Skeletal muscle tissue (tissue), 4 donors: ENCODE data around the gene IL6R. TPM values are rescaled to one million over a fixed set of nuclear protein-coding genes. Genes with fewer than 3 reads are reported as not detected.
"Not testable (repeated sequence)": the region's sequence is repeated elsewhere in the genome, so short reads cannot be mapped to it uniquely, and the experiment has no call there.

ENCODE experiments used
- H3K27ac ChIP-seq: one replicate; pipeline ENCODE4 v1.7.0; 2013; ENCODE audit warnings: mild to moderate bottlenecking, low read depth, low read length, inconsistent platforms
- H3K27me3 ChIP-seq, 3 donors: one replicate each; pipeline ENCODE4 v1.7.0; 2013; ENCODE audit warnings: low read length in 3 of 3; ENCODE audit not compliant: control insufficient read depth in 3 of 3, insufficient read depth in 3 of 3
- H3K36me3 ChIP-seq, 3 donors: one replicate each; pipeline ENCODE4 v1.7.0; 2013; ENCODE audit warnings: low read length in 3 of 3; ENCODE audit not compliant: control insufficient read depth in 3 of 3, insufficient read depth in 3 of 3
- H3K4me1 ChIP-seq, 3 donors: one replicate each; pipeline ENCODE4 v1.7.0; 2013; ENCODE audit warnings: low read length in 3 of 3, mild to moderate bottlenecking in 3 of 3; ENCODE audit not compliant: control insufficient read depth in 3 of 3, insufficient read depth in 3 of 3
- H3K4me3 ChIP-seq, 3 donors: one replicate each; pipeline ENCODE4 v1.7.0; 2013; ENCODE audit warnings: low read length in 3 of 3
- H3K9ac ChIP-seq, 3 donors: one replicate each; pipeline ENCODE4 v1.7.0; 2013; ENCODE audit warnings: low read length in 3 of 3, mild to moderate bottlenecking in 3 of 3, moderate library complexity in 2 of 3, low read depth in 1 of 3
- H3K9me3 ChIP-seq, 3 donors: one replicate each; pipeline ENCODE4 v1.7.0; 2013; ENCODE audit warnings: low read length in 3 of 3; ENCODE audit not compliant: control insufficient read depth in 3 of 3
- total RNA-seq: library from RNA; depleted of rRNA; stranded (reverse); fragments of >200 nt; gene quantifications from one replicate; pipeline ENCODE4 v1.2.3, GENCODE V29; 2014
- donor health status: Osteomylitis.

The IL6R gene
- total RNA-seq, 1 donor from 2014 or later = 5.2 TPM

DNA sequence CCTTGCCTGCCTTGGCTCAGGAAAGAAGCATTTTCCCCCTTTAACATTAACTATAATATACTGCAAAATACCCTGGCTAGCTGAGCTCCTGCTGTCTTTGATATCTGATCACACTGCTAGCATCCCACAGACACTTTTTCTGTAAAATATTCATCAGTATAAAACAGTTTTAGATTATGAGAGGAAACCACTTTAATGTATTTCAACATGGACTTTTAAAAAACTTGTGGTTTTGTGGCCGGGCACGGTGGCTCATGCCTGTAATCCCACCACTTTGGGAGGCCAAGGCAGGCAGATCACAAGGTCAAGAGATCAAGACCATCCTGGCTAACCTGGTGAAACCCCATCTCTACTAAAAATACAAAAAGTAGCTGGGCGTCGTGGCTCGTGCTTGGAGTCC lies 81.6 kb downstream of the IL6R start:
- peak overlapping the region; percentile 21 for H3K27ac ChIP-seq
- H3K9ac ChIP-seq = peak overlapping the region in 1 of 3 donors; percentile 8
- not testable (repeated sequence) for H3K4me3 ChIP-seq, H3K27me3 ChIP-seq, H3K9me3 ChIP-seq
- peaks cover 19 to 24% (median 21%) of the 10 kb centered on the region in 3 donors for H3K4me1 ChIP-seq
- H3K36me3 ChIP-seq = peaks cover 5 to 13% (median 9%) of the 10 kb centered on the region in 3 donors

DNA sequence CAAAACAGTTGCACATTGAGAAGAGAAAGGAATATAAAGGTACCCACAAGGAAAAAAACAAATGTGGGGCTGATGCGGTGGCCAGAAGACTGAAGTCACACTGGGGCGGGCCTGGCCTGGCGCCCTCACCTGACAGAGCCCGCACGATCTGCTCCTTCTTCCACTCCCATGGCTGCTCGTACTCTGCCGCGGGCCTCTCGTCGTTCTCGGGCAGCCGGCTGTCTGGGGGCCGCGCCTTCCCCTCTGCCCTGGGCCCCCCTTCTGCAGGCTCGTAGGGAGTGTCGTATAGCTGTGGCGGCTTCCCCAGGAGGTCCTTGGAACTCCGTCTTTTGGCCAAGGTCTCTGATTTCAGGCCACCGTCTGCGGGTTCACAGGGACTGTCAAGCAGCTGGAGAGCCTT lies 83.8 kb downstream of the IL6R start:
- Histone ChIP-seq H3K36me3 (peaks cover 5 to 9% (median 9%) of the 10 kb centered on the region in 3 donors), H3K27me3 (peaks cover 2 to 8% (median 8%) of the 10 kb centered on the region in 3 donors), H3K4me3 (no peak overlapping the region), H3K9me3 (no peaks in the 10 kb centered on the region), H3K4me1 (peaks cover 19 to 32% (median 20%) of the 10 kb centered on the region in 3 donors), H3K9ac (no peak overlapping the region), H3K27ac (no peak overlapping the region)

DNA sequence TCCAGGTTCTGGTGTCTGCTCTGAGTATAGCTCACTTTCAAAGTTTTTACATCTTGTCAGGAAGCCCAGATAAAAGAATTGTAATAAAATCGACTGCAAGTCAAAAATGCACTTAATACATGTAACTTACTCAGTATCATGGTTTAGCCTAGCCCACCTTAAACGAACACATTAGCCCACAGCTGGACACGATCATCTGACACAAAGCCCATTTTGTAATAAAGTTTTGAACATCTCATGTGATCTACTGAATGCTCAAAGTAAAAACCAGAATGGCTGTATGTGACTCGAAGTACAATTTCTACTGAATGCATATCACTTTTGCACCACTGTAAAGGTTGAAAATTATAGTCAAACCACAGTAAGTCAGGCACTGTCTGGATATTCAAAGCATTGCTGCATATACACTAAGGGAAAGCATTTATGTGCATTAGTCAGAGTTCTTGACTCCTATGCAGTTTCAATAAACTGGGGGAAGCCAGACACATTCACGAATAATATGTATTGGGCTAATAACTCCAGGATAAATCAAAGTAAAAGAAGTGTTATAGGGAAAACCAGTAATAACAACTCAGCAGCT lies 84.6 kb downstream of the IL6R start:
- Histone ChIP-seq H3K9ac (no peak overlapping the region), H3K27ac (peak overlapping the region; percentile 46), H3K27me3 (peaks cover 2 to 8% (median 8%) of the 10 kb centered on the region in 3 donors), H3K9me3 (no peaks in the 10 kb centered on the region), H3K4me3 (no peak overlapping the region), H3K4me1 (peaks cover 16 to 32% (median 19%) of the 10 kb centered on the region in 3 donors), H3K36me3 (peaks cover 5 to 9% (median 6%) of the 10 kb centered on the region in 3 donors)

DNA sequence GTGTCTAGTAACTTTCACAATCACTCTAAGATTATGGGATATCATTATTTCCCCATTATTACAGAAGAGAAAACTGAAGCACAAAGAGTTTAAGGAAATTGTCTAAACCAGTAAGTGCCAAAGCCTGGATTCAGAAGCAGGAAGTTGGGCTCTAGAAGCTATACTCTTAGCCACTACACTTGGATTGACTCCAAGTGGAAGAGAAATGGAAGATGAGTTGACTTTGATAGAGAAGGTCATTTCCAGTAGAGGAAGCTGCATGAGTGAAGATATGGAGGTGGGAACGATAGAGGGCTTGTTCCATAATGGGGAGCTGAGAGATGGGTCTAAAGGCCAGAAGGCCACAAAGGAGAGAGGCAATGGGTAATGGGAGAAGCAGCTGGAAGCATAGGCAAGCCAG lies 85.2 kb downstream of the IL6R start:
- Histone ChIP-seq H3K4me1 (peaks cover 16 to 33% (median 19%) of the 10 kb centered on the region in 3 donors), H3K27me3 (peaks cover 2 to 8% (median 8%) of the 10 kb centered on the region in 3 donors), H3K9me3 (no peaks in the 10 kb centered on the region), H3K4me3 (no peak overlapping the region), H3K27ac (peak overlapping the region; percentile 46), H3K36me3 (peaks cover 5 to 9% (median 6%) of the 10 kb centered on the region in 3 donors), H3K9ac (no peak overlapping the region)

DNA sequence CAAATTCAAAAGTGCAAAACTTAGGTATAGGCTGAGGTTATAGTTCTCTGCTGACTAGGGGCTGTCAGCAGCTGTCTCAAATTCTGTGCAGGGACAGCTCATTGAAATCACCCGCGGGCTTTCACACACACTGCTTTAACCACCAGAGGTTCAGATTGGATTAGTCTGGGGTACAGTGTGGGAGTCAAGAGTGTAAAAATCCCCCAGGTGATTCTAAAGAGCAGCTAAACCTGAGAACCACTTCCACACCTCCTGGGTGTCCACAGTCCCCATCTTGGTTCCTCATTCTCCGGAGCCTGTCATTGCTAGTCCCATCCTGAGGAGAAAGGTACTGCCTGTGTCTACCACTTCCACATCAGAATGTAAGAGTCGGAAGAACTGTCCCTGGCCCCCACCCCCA lies 87.0 kb downstream of the IL6R start:
- H3K9me3 ChIP-seq = no peaks in the 10 kb centered on the region
- H3K27ac ChIP-seq = peak overlapping the region; percentile 47
- peaks cover 0 to 2% (median 0%) of the 10 kb centered on the region in 3 donors for H3K36me3 ChIP-seq
- peaks cover 7 to 21% (median 8%) of the 10 kb centered on the region in 3 donors for H3K4me1 ChIP-seq
- no peak overlapping the region for H3K9ac ChIP-seq
- no peak overlapping the region for H3K4me3 ChIP-seq
- H3K27me3 ChIP-seq = peaks cover 2 to 12% (median 8%) of the 10 kb centered on the region in 3 donors

DNA sequence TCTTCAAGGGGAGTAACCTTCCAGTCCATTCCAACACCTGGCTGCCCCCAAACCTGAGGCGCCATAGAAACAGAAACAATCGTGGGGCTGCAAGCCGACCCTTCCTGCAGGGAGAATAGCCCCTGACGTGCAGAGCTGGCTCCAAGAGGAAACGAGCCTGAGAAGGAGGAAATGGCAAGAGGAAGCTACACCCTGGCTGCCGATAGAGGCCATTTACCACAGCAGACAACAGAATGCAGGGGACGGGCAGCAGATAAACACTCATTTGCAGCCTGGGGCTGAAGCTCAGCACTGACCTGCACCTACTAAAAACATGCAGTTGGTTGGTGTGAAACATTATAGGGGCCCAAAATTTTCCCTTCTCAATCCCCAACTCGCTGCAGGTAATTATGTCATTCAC lies 88.1 kb downstream of the IL6R start:
- Histone ChIP-seq H3K4me3 (no peak overlapping the region), H3K27me3 (peaks cover 2 to 12% (median 8%) of the 10 kb centered on the region in 3 donors), H3K9ac (no peak overlapping the region), H3K27ac (peak overlapping the region; percentile 47), H3K9me3 (no peaks in the 10 kb centered on the region), H3K36me3 (peaks cover 0 to 2% (median 0%) of the 10 kb centered on the region in 3 donors), H3K4me1 (peaks cover 7 to 21% (median 8%) of the 10 kb centered on the region in 3 donors)

DNA sequence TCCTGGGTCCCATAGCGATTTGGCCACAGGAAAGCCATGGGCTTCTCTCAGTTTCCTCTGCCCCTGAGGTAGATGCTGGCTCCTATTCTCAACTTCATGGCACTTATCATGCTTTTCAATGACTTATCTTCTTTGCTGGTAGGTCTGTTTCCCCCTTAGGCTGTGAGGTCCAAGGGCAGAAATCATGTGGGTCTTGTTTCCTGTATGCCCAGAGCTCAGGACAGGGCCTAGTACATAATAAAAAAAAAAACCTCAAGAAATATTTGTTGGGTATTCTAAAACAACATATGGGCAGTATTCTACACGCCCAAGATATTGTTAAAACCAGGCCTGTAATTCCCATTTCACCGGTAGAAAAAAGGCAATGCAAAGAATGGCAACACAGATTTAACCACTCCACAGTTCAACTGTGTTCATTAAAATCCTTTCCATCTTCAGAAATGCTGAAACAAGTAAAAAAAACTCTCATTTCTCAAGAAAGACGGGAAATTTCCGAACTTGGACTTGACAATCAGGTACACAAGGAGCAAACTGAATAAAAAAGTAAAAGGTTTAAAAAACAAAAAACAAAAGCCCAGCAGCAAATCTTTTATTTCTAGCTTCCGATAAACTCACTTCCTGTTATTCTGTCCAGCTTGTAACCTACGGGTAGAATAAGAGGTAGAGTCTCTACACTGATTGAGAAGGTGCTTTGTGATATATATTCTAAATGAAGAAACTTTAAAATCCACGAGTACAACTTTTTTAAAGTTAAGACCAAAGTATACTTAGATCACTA lies 90.5 kb downstream of the IL6R start:
- Histone ChIP-seq H3K36me3 (no peaks in the 10 kb centered on the region), H3K27me3 (peaks cover 17 to 22% (median 18%) of the 10 kb centered on the region in 3 donors), H3K4me1 (peaks cover 7 to 12% (median 9%) of the 10 kb centered on the region in 3 donors), H3K9me3 (no peaks in the 10 kb centered on the region), H3K9ac (no peak overlapping the region), H3K27ac (peak overlapping the region; percentile 54), H3K4me3 (no peak overlapping the region)

DNA sequence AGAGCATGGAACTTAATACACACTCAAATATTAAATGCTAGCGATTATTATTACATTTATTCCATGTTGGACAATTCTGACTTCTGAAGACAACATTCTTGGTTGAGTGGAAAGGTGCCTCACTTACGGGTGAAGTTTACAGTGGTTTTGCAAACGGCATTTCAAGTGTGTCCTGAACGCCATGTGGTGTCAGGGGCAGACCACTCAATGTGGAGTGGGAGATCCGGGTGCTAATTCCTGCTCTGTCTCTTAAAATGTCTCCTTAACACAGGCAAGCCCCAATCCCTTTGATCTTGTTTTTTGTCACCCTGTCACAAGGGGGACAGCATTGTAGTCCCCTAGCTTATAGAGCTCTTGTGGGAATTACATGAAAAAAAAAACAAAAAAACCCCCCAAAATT lies 91.2 kb downstream of the IL6R start:
- peaks cover 21 to 25% (median 24%) of the 10 kb centered on the region in 3 donors for H3K27me3 ChIP-seq
- no peak overlapping the region for H3K9ac ChIP-seq
- no peaks in the 10 kb centered on the region for H3K9me3 ChIP-seq
- no peak overlapping the region for H3K4me3 ChIP-seq
- H3K27ac ChIP-seq = peak overlapping the region; percentile 54
- H3K4me1 ChIP-seq = peaks cover 4 to 11% (median 10%) of the 10 kb centered on the region in 3 donors
- no peaks in the 10 kb centered on the region for H3K36me3 ChIP-seq

DNA sequence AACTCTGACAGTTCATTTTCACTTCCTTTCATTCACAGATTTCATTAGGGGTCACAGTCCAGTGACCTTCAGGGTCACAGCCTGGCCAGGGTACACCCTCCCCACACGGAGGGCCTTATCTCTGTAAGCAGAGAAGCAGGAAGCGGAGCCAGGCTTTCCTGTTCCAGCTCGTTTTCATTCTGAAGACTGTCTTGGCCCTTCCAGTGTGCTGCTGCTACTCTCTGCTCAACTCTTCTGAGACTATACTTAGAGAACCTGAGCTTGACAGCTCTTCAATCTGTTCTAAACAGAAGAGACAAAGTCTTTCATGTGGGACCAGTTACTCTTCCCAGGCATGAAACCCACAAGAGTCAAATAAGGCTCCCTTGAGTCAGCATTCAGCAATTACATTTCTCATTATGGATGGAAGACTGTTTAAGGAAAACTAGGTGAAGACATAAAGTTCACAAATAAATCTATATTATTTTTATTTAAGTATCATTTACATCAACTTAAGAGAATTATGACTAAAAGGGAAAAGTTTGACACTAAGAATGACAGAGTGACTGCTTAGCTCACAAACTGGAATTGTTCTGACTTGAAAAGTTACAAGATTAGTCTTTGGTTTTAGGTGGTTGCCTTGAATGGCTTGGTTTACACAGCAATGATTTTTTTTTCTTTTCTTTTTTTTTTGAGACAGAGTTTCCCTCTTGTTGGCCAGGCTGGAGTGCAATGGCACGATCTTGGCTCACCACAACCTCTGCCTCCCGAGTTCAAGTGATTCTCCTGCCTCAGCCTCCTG lies 92.1 kb downstream of the IL6R start:
- Histone ChIP-seq H3K36me3 (no peaks in the 10 kb centered on the region), H3K4me1 (peaks cover 2 to 9% (median 7%) of the 10 kb centered on the region in 3 donors), H3K27ac (peak overlapping the region; percentile 40), H3K27me3 (peaks cover 26 to 31% (median 29%) of the 10 kb centered on the region in 3 donors), H3K4me3 (no peak overlapping the region), H3K9me3 (no peaks in the 10 kb centered on the region), H3K9ac (no peak overlapping the region)
